ENCODE results near the gene RHOBTB3.

- TF ChIP-seq CTCF (conservative IDR thresholded peaks at IDR 0.05 in 1 of 2, IDR thresholded peaks at IDR 0.05 in 1 of 2; ENCODE audit: low read depth in 1 of 2, low read length in 2 of 2) (no peak), EZH2 (IDR thresholded peaks at IDR 0.05; ENCODE audit: low read length, missing control alignments) (no peak)
These were observed 5.9 kb upstream of the RHOBTB3 start for GRCh38 chr5:95725071-95725820.

All from fibroblast of lung (primary cell).